Measurements from ENCODE around the gene CDA. TPM values are rescaled to one million over a fixed set of nuclear protein-coding genes. Genes with fewer than 3 reads are reported as not detected.
A peak's percentile ranks its signal among the peaks of the same experiment; 100 is the strongest.

The CDA gene
- polyA plus RNA-seq, 1 of the 3 experiments (the other 2 are of a cell fraction): 0.12 TPM

DNA sequence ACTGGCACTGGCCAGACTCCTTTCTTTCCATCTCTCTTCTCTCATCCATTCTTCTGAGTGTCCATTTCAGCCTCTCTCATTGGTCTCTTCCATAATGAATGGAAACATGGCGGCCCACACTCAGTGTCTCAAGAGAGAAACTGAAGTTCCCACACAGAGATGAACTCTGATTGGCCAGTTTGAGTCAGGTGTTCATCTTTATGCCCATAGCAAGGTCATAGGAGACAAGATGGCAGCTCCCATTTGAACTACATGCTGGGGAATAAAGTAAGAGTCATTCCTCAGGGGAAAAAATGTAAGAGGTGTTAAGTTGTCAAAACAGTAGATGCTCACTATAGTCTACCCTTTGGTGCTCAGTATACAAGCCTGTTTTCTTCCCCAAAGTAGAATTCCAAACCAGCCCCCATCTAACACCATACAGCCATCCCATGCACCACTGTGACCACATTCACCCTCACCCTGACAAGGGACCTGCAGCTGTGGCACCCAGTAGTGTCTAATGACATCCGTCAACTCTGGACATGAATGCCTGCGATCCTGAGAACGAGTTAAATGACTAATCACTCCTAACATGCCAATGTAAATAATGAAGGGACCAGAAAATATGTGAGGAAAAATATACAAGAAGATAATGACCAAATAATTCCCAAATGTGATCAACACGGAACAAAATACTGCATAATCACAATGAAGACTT, 12.4 kb downstream of the CDA start (continued):
- TF ChIP-seq GABPA (IDR thresholded peaks at IDR 0.05; ENCODE audit: low read depth): no peak
- TF ChIP-seq FOXM1 (IDR thresholded peaks at IDR 0.05; ENCODE audit: low read depth): no peak

DNA sequence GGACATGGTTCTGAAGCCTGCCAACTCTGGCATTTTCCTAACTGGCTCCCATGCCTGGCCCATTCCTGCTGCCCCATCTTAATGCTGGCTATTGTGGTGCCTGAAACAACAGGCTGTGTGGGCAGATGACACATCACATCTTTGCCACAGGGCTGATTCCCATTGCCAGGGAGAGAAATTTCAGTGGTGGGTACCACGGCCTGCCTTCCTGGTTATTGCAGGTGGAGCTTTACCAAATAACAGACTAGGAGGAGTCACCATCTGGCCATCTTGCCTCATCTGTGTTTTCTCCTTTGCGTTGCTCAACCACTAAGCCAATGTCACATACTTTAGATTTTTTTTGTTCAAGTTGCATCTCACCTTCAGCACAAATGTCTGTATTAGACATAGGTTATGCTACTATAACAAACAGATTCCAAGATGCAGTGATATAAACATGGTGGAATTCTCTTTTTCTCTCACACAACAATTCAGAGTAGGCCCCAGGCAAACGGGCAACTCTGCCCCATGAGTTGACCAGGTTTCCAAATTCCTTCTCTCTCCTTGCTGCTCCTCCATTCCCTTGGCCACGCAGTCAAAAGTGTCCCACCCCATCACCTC, 14.1 kb downstream of the CDA start:
- H3K4me1 ChIP-seq (ENCODE audit: control insufficient read depth in 1 of 2, insufficient read depth in 2 of 2, low read depth in 1 of 2, low read length in 1 of 2): peaks cover 0 to 7% of the 10 kb centered on the region in 2 experiments; a peak in 1 of 4 replicates
- no peak overlapping the region; a peak in 1 of 4 replicates for H3K27ac ChIP-seq (ENCODE audit: low read depth in 2 of 2, low read length in 1 of 2)
- TF ChIP-seq GATA2 (CRISPR knock-in tag; IDR thresholded peaks at IDR 0.05): no peak

DNA sequence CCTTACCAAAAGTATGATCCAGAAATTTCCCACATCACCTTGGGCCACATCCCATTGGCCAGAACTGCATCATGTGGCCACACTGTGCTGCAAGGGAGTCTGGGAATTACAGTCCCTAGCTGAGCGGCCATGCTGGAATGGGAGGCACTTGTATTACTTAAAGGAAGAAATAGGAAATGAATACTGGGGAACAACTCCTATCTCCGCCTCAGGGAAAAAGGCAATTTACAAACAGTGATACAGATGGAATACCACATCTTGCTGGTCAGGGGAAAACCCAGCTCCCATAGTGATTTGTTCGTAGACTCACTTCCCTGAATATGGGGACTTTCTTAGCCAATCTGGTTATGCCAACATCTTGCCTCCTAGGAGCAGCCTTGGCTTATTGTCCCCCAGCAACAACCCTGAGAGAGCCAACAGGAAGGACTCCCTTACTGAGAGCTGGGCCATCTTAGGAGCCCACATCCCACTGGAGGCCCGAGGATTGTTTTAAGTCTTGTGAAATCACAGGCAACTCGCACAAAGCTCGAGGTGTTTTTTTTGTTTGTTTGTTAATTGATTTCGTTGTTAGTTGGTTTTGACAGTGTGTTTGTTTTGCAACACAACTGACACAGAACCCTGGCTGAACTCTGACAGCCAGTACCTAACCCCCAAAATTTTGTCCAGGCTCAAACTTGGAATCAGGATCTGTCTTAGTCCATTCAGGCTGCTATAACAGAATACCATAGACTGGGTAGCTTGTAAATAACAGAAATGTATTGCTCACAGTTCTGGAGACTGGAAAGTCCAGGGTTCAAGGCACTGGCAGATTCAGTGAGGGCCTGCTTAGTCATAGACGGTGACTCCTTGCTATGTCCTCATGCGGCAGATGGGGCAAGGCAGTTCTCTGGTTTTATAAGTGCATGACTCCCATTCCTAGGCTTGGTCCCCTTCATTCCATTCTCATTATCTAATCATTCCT, 14.9 kb downstream of the CDA start:
- TF ChIP-seq MEF2A (IDR thresholded peaks at IDR 0.05; ENCODE audit: borderline replicate concordance, low read depth): no peak
- peak; percentile 14; the same call in 1 of the 2 replicates for TF ChIP-seq RXRA (IDR thresholded peaks at IDR 0.05; ENCODE audit: borderline replicate concordance, low read depth)
- peak; percentile 68 for TF ChIP-seq FOSL2 (IDR thresholded peaks at IDR 0.05; ENCODE audit: borderline replicate concordance, low read depth)
- no peak for TF ChIP-seq MXI1 (IDR thresholded peaks at IDR 0.05; ENCODE audit: low read depth, low read length)
- TF ChIP-seq, protein P1, sequence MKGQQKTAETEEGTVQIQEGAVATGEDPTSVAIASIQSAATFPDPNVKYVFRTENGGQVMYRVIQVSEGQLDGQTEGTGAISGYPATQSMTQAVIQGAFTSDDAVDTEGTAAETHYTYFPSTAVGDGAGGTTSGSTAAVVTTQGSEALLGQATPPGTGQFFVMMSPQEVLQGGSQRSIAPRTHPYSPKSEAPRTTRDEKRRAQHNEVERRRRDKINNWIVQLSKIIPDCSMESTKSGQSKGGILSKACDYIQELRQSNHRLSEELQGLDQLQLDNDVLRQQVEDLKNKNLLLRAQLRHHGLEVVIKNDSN (IDR thresholded peaks at IDR 0.05; ENCODE audit: borderline replicate concordance, low read depth): peak; percentile 75; the same call in 1 of the 2 replicates
- peak; percentile 68 for TF ChIP-seq TCF12 (IDR thresholded peaks at IDR 0.05)
- TF ChIP-seq TEAD4 (IDR thresholded peaks at IDR 0.05; ENCODE audit: borderline replicate concordance, insufficient read depth): 0 out of 2 replicates have a peak, but pooled peaks have one; percentile 33
- TF ChIP-seq EP300 (IDR thresholded peaks at IDR 0.05; ENCODE audit: borderline replicate concordance in 1 of 2, low read depth in 1 of 2, low read length in 1 of 2): peak in 1 of 2 experiments; percentile 61; a peak in 1 of 4 replicates
- no peak for TF ChIP-seq TAF1 (IDR thresholded peaks at IDR 0.05; ENCODE audit: borderline replicate concordance, low read depth, low read length)
- TF ChIP-seq JUND (IDR thresholded peaks at IDR 0.05): peak; percentile 65
- Histone ChIP-seq H3K9me2 (no peaks in the 10 kb centered on the region), H3K4me3 (ENCODE audit: low read depth in 2 of 2, low read length in 1 of 2) (no peak overlapping the region; a peak in 1 of 4 replicates), H3K36me3 (replicated peaks in 1 of 2; ENCODE audit: control insufficient read depth in 1 of 2, insufficient read depth in 2 of 2, low read length in 1 of 2) (no peaks in the 10 kb centered on the region), H3K79me2 (ENCODE audit: insufficient read depth) (no peaks in the 10 kb centered on the region), H3K9ac (peak overlapping the region; percentile 19; the same call in 1 of the 2 replicates), H3K9me3 (no peaks in the 10 kb centered on the region), H3K27me3 (ENCODE audit: insufficient read depth) (no peaks in the 10 kb centered on the region), H3K4me2 (peak overlapping the region; percentile 3; the same call in 1 of the 2 replicates), H3K27ac (ENCODE audit: low read depth in 2 of 2, low read length in 1 of 2) (peak overlapping the region in 1 of 2 experiments; percentile 23; a peak in 1 of 4 replicates), H3K4me1 (ENCODE audit: control insufficient read depth in 1 of 2, insufficient read depth in 2 of 2, low read depth in 1 of 2, low read length in 1 of 2) (peaks cover 0 to 7% of the 10 kb centered on the region in 2 experiments; a peak in 1 of 4 replicates), H4K20me1 (ENCODE audit: insufficient read depth) (no peaks in the 10 kb centered on the region), H3F3A (replicated peaks; ENCODE audit: insufficient read depth) (no peaks in the 10 kb centered on the region), H2AFZ (ENCODE audit: low read depth) (peak overlapping the region; percentile 67; the same call in 1 of the 2 replicates)
- DNase-seq: no peak
- ChIA-PET CTCF (no interaction called here), POLR2A (no interaction called here)
- 64% methylated on average over 9 of the region's 9 CpGs for WGBS (ENCODE audit: low lambda C conversion rate)

More for the DNA sequence above, 14.1 kb downstream of the CDA start:
- H3K36me3 ChIP-seq (replicated peaks in 1 of 2; ENCODE audit: control insufficient read depth in 1 of 2, insufficient read depth in 2 of 2, low read length in 1 of 2): no peaks in the 10 kb centered on the region
- H2AFZ ChIP-seq (ENCODE audit: low read depth): no peak overlapping the region
- POLR2A ChIA-PET: no interaction called here
- WGBS (ENCODE audit: low lambda C conversion rate): 90% methylated on average over 4 of the region's 4 CpGs
- H3K9ac ChIP-seq: no peak overlapping the region
- CTCF ChIA-PET: no interaction called here
- no peaks in the 10 kb centered on the region for H3K79me2 ChIP-seq (ENCODE audit: insufficient read depth)
- H3F3A ChIP-seq (replicated peaks; ENCODE audit: insufficient read depth): no peaks in the 10 kb centered on the region
- no peaks in the 10 kb centered on the region for H4K20me1 ChIP-seq (ENCODE audit: insufficient read depth)
- H3K9me3 ChIP-seq: no peaks in the 10 kb centered on the region
- DNase-seq: no peak
- H3K4me2 ChIP-seq: no peak overlapping the region
- H3K9me2 ChIP-seq: no peaks in the 10 kb centered on the region
- H3K4me3 ChIP-seq (ENCODE audit: low read depth in 2 of 2, low read length in 1 of 2): no peak overlapping the region
- H3K27me3 ChIP-seq (ENCODE audit: insufficient read depth): no peaks in the 10 kb centered on the region
